RWPE2 (cell line): Measurements from ENCODE around the gene SLC7A6.
A peak's percentile ranks its signal among the peaks of the same experiment; 100 is the strongest.

Experiments
- ATAC-seq: fragments of 200-7000 bp; cut with Tn5 transposase; 3 replicates; pipeline ENCODE4 v1.9.1; 2021; ENCODE audit warnings: low read depth
- DNase-seq: peaks from one replicate; pipeline ENCODE4 v3.0.0-alpha.2; 2020; ENCODE audit warnings: low spot score
- H3K27ac ChIP-seq: fragments of 450-650 bp; 2 replicates; pipeline ENCODE4 v1.5.1; 2017; ENCODE audit warnings: mild to moderate bottlenecking; ENCODE audit not compliant: poor library complexity, severe bottlenecking
- H3K27me3 ChIP-seq: fragments of 250-450 bp; sonication (Bioruptor Pico); 2 replicates; pipeline ENCODE4 v1.5.1; 2021; ENCODE audit warnings: mild to moderate bottlenecking, moderate library complexity; ENCODE audit not compliant: insufficient read depth, poor library complexity, severe bottlenecking
- H3K36me3 ChIP-seq: fragments of 250-450 bp; sonication (Bioruptor Pico); 2 replicates; pipeline ENCODE4 v1.5.1; 2020; ENCODE audit warnings: low read depth, mild to moderate bottlenecking, moderate library complexity
- H3K4me1 ChIP-seq: fragments of 250-450 bp; sonication (Bioruptor Pico); 2 replicates; pipeline ENCODE4 v1.5.1; 2021; ENCODE audit warnings: mild to moderate bottlenecking, moderate library complexity; ENCODE audit not compliant: insufficient read depth, poor library complexity, severe bottlenecking
- H3K4me3 ChIP-seq: fragments of 250-450 bp; sonication (Bioruptor Pico); 2 replicates; pipeline ENCODE4 v1.5.1; 2021; ENCODE audit warnings: mild to moderate bottlenecking, moderate library complexity; ENCODE audit not compliant: severe bottlenecking
- H3K9me3 ChIP-seq: fragments of 250-450 bp; sonication (Bioruptor Pico); 2 replicates; pipeline ENCODE4 v1.5.1; 2021; ENCODE audit warnings: mild to moderate bottlenecking, moderate library complexity; ENCODE audit not compliant: severe bottlenecking
- CTCF ChIP-seq: fragments of 450-650 bp; IDR thresholded peaks from one replicate; pipeline ENCODE4 v1.5.1; 2017; ENCODE audit warnings: mild to moderate bottlenecking, moderate library complexity; ENCODE audit not compliant: poor library complexity, severe bottlenecking

Gene SLC7A6

GRCh38 chr16:68234188-68235107 lies 29.9 kb upstream of the SLC7A6 start:
- peaks cover 16% of the 10 kb centered on the region for H3K4me1 ChIP-seq
- DNase-seq: peak; percentile 92
- no peaks in the 10 kb centered on the region for H3K9me3 ChIP-seq
- peak; percentile 13 for ATAC-seq
- peak overlapping the region; percentile 73 for H3K4me3 ChIP-seq
- peak overlapping the region; percentile 91 for H3K27ac ChIP-seq
- TF ChIP-seq CTCF: peak; percentile 51
- H3K27me3 ChIP-seq: no peaks in the 10 kb centered on the region
- peaks cover 26% of the 10 kb centered on the region for H3K36me3 ChIP-seq

GRCh38 chr16:68235108-68235886 lies 29.0 kb upstream of the SLC7A6 start:
- H3K27me3 ChIP-seq: no peaks in the 10 kb centered on the region
- peak overlapping the region; percentile 73 for H3K4me3 ChIP-seq
- peak; percentile 31 for TF ChIP-seq CTCF
- no peaks in the 10 kb centered on the region for H3K9me3 ChIP-seq
- peaks cover 18% of the 10 kb centered on the region for H3K36me3 ChIP-seq
- DNase-seq: peak; percentile 73
- ATAC-seq: peak; percentile 15
- H3K4me1 ChIP-seq: peaks cover 16% of the 10 kb centered on the region
- H3K27ac ChIP-seq: peak overlapping the region; percentile 91

GRCh38 chr16:68235887-68236136 lies 28.5 kb upstream of the SLC7A6 start, which contains the start of gene ESRP2:
Gene ESRP2 (minus strand): TSS chr16:68236127. CDS start chr16:68236045, 82 bp downstream.
- no peak for ATAC-seq
- peaks cover 12% of the 10 kb centered on the region for H3K36me3 ChIP-seq
- H3K4me3 ChIP-seq: peak within 1 kb of the TSS; percentile 73
- no peak for DNase-seq
- no peak for TF ChIP-seq CTCF
- peak within 1 kb of the TSS; percentile 91 for H3K27ac ChIP-seq
- no peaks in the 10 kb centered on the region for H3K27me3 ChIP-seq
- no peaks in the 10 kb centered on the region for H3K9me3 ChIP-seq
- H3K4me1 ChIP-seq: peaks cover 16% of the 10 kb centered on the region

GRCh38 chr16:68236137-68236825 lies 28.0 kb upstream of the SLC7A6 start:
- Histone ChIP-seq H3K36me3 (peaks cover 11% of the 10 kb centered on the region; the same call in 1 of the 2 replicates), H3K4me3 (peak overlapping the region; percentile 73), H3K27me3 (no peaks in the 10 kb centered on the region), H3K27ac (peak overlapping the region; percentile 91), H3K9me3 (no peaks in the 10 kb centered on the region), H3K4me1 (peaks cover 16% of the 10 kb centered on the region)
- peak; percentile 90 for DNase-seq
- TF ChIP-seq CTCF: no peak
- ATAC-seq: peak; percentile 47
